K562 (cell line): ENCODE measurements around the gene UBALD2. TPM values are rescaled to one million over a fixed set of nuclear protein-coding genes. Genes with fewer than 3 reads are reported as not detected.
A peak's percentile ranks its signal among the peaks of the same experiment; 100 is the strongest.

Experiments used
- ARID3B ChIP-seq: fragments of 250-450 bp; sonication (Bioruptor Pico); IDR thresholded peaks from 2 replicates; pipeline ENCODE4 v1.4.0; 2020; ENCODE audit warnings: borderline replicate concordance
- BHLHE40 ChIP-seq: IDR thresholded peaks from 2 replicates; pipeline ENCODE4 v1.6.1; 2011; ENCODE audit warnings: low read length, improper control_type of control experiment
- CBFA2T2 ChIP-seq: fragments of 450-650 bp; conservative IDR thresholded peaks from 2 replicates; pipeline ENCODE4 v1.6.1; 2017; ENCODE audit warnings: mild to moderate bottlenecking
- CBFA2T3 ChIP-seq: fragments of 450-650 bp; IDR thresholded peaks from 2 replicates; pipeline ENCODE4 v1.6.1; 2017
- CREM ChIP-seq: IDR thresholded peaks from 2 replicates; pipeline ENCODE4 v1.6.1; 2014; ENCODE audit warnings: antibody characterized with exemption, low read depth
- CSDE1 ChIP-seq, 2 experiments: fragments of 450-650 bp; IDR thresholded peaks; 2 replicates each; pipeline ENCODE4 v1.6.1; 2016; ENCODE audit warnings: mild to moderate bottlenecking in 1 of 2
- E2F5 ChIP-seq: sonication (generic); formaldehyde crosslinking; IDR thresholded peaks from 2 replicates; pipeline ENCODE4 v1.8.0; 2022; ENCODE audit warnings: mild to moderate bottlenecking, missing genetic modification reagents
- EP400 ChIP-seq: fragments of 450-650 bp; IDR thresholded peaks from 2 replicates; pipeline ENCODE4 v1.6.1; 2017; ENCODE audit warnings: antibody characterized with exemption, mild to moderate bottlenecking, moderate library complexity
- FOXJ2 ChIP-seq: fragments of 200-800 bp; sonication (Bioruptor generic); IDR thresholded peaks from 2 replicates; pipeline ENCODE4 v1.6.1; 2016; ENCODE audit warnings: missing genetic modification characterization, missing compliant biosample characterization
- GABPB1 ChIP-seq: sonication (generic); formaldehyde crosslinking; IDR thresholded peaks from 2 replicates; pipeline ENCODE4 v1.8.0; 2022; ENCODE audit warnings: mild to moderate bottlenecking, missing genetic modification reagents
- GATAD2A ChIP-seq: fragments of 450-650 bp; IDR thresholded peaks from 2 replicates; pipeline ENCODE4 v1.6.1; 2017
- GTF2A2 ChIP-seq: IDR thresholded peaks from 2 replicates; pipeline ENCODE4 v1.6.1; 2016; ENCODE audit warnings: mild to moderate bottlenecking, missing genetic modification characterization, missing compliant biosample characterization
- ID3 ChIP-seq, 2 experiments: fragments of 250-450 bp in 1 of 2; fragments of 450-650 bp in 1 of 2; sonication (Bioruptor Pico) in 1 of 2; IDR thresholded peaks; 2 replicates each; pipeline versions ENCODE4 v1.6.1 to v1.8.0; 2016 to 2021; ENCODE audit warnings: mild to moderate bottlenecking in 2 of 2, moderate library complexity in 2 of 2, missing compliant biosample characterization in 1 of 2, missing genetic modification characterization in 1 of 2
- MAFK ChIP-seq: IDR thresholded peaks from 2 replicates; pipeline ENCODE4 v1.6.1; 2011; ENCODE audit warnings: low read length, improper control_type of control experiment
- NKRF ChIP-seq: fragments of 450-650 bp; IDR thresholded peaks from 2 replicates; pipeline ENCODE4 v1.6.1; 2016; ENCODE audit warnings: borderline replicate concordance
- NR2F6 ChIP-seq: fragments of 450-650 bp; formaldehyde crosslinking; IDR thresholded peaks from 2 replicates; pipeline ENCODE4 v1.4.0; 2020; ENCODE audit warnings: mild to moderate bottlenecking
- PHTF2 ChIP-seq: fragments of 250-450 bp; sonication (Bioruptor Pico); IDR thresholded peaks from 2 replicates; pipeline ENCODE4 v1.5.0; 2021; ENCODE audit warnings: mild to moderate bottlenecking
- RBM22 ChIP-seq: fragments of 200-400 bp; formaldehyde crosslinking; IDR thresholded peaks from 2 replicates; pipeline ENCODE4 v1.6.1; 2018; ENCODE audit warnings: low read length, low read depth; ENCODE audit not compliant: poor library complexity, severe bottlenecking
- SMC3 ChIP-seq: conservative IDR thresholded peaks from 2 replicates; pipeline ENCODE4 v1.6.1; 2011; ENCODE audit warnings: low read depth, low read length, improper control_type of control experiment; ENCODE audit not compliant: insufficient read depth
- SOX6 ChIP-seq: fragments of 450-650 bp; IDR thresholded peaks from 2 replicates; pipeline ENCODE4 v1.6.1; 2014; ENCODE audit warnings: mild to moderate bottlenecking
- ZNF121 ChIP-seq: sonication (generic); formaldehyde crosslinking; conservative IDR thresholded peaks from 2 replicates; pipeline ENCODE4 v1.8.0; 2022; ENCODE audit warnings: missing genetic modification reagents
- ZNF316 ChIP-seq: fragments of 450-650 bp; IDR thresholded peaks from 2 replicates; pipeline ENCODE4 v1.6.1; 2016
- ZNF583 ChIP-seq: fragments of 250-450 bp; sonication (Bioruptor Pico); IDR thresholded peaks from 2 replicates; pipeline ENCODE4 v1.4.0; 2020
- ZNF764 ChIP-seq: fragments of 250-450 bp; sonication (Bioruptor Pico); IDR thresholded peaks from 2 replicates; pipeline ENCODE4 v1.4.0; 2020; ENCODE audit warnings: low read depth, mild to moderate bottlenecking, moderate library complexity
- polyA plus RNA-seq, 8 experiments: library from polyadenylated mRNA; depleted of rRNA in 4 of 8; stranded (reverse) in 5 of 8; unstranded in 3 of 8; fragments of >200 nt; fragmentation: Nextera tagmentation in 2 of 8; fragmentation: Illumina TruSeq in 1 of 8; extraction: Ambion mirVana in 2 of 8; extraction: Trizol in 1 of 8; gene quantifications; 2 replicates each; pipeline versions ENCODE4 v1.2.1 to v1.2.3, GENCODE V29; 2011 to 2014; ENCODE audit warnings: inconsistent platforms in 1 of 8, missing spikeins in 1 of 8
- total RNA-seq, 7 experiments: library from RNA; depleted of rRNA in 6 of 7; stranded (reverse); fragments of >200 nt in 6 of 7; fragmentation: Illumina TruSeq in 2 of 7; extraction: Trizol in 2 of 7; gene quantifications; 2 replicates each; pipeline versions ENCODE4 v1.2.1 to v1.2.3, GENCODE V29; 2011 to 2021; ENCODE audit warnings: low replicate concordance in 1 of 7

Gene UBALD2
- total and polyA plus RNA-seq, 9 of the 15 experiments (the other 6 are each of a cell fraction or from before 2014, with no cell fraction given), result 2.3 to 94.1 (median 25.3) TPM

- TF ChIP-seq CREM (peak; percentile 25), NKRF (peak; percentile 25; the same call in 1 of the 2 replicates), GABPB1 (CRISPR knock-in tag) (0 out of 2 replicates have a peak, but pooled peaks have one; percentile 44), E2F5 (CRISPR knock-in tag) (no peak), GTF2A2 (tag) (peak; percentile 66; the same call in 1 of the 2 replicates), CBFA2T2 (no peak), NR2F6 (CRISPR knock-in tag) (no peak), PHTF2 (CRISPR knock-in tag) (no peak), CBFA2T3 (no peak), MAFK (no peak), EP400 (peak; percentile 85), ZNF316 (no peak), ARID3B (no peak), ZNF121 (no peak), FOXJ2 (tag) (peak; percentile 85), ZNF583 (no peak), ZNF764 (no peak), RBM22 (no peak), SMC3 (no peak), BHLHE40 (no peak), CSDE1 (IDR thresholded peaks at IDR 0.05) (no peak), GATAD2A (no peak), SOX6 (no peak; the same call in 1 of the 2 replicates), ID3 (CRISPR knock-in tag; IDR thresholded peaks at IDR 0.05) (no peak), ID3 (tag; IDR thresholded peaks at IDR 0.05) (no peak)
These were observed at the start of gene UBALD2 (continued) for GRCh38 chr17:76264755-76265623.
